COLO668 (cell line): ENCODE results near the gene TM4SF5.

Source experiments
- DNase-seq: peaks from one replicate; lab custom pipeline; 2025; ENCODE audit not compliant: unreplicated experiment; lab: John Stamatoyannopoulos, UW

TM4SF5 gene

DNA sequence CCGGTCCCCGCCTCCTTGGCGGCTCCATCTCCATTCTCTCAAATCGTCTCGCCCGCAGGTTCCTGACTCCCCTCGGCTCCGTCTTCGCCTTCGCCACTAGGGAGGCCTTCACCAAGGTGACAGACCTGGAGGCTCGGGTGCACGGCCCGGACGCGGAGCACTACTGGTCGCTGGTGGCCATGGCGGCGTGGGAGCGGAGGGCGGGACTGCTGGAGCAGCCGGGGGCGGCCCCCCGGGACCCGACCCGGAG is 17.9 kb downstream of the TM4SF5 start:
- no peak for DNase-seq

DNA sequence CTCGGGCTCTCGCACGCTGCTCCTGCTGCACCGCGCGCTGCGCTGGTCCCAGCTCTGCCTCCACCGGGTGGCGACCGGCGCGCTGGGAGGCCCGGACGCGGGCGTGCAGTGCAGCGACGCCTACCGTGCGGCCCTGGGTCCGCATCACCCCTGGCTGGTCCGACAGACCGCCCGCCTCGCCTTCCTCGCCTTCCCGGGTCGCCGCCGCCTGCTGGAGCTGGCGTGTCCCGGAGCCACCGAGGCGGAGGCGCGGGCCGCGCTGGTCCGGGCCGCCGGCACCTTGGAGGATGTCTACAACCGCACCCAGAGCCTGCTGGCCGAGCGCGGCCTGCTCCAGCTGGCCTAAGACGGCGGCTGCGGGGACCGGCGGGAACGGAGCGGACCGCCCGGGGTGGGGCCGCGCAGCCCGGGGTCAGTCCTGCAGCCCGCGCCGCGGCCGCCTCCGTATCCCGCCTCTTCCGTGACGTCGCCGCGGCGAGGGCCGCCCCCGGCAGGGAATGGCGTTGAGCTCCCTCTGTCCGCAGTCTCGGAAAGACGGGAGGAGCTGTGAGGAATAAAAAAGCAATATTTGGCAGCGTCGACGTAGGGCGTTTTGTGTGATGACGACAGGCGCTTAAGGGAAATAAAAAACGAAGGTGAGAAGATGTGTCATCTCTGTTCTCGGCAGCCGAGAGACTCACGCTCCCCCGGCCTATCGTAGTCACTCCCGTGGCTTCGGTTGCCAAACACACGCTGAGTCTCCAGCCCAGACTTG is 18.4 kb downstream of the TM4SF5 start:
- peak; percentile 84 for DNase-seq

DNA sequence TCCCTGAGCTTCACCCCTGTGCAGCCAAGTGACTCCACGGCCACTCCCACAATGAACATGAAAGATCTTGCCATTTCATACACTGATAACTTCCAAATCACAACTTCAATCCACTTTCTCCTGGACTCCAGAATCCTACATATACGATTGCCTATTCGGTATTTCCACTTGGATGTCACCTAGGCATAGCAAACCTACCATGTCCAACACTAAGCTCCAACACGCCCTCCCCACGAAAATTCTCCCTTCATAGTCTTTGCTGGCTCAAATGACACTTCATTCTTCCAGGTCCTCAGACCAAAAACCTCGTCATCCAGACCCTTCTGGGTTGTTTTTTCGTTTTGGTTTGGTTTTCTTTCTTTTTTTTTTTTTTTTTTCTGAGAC is 19.0 kb downstream of the TM4SF5 start:
- no peak for DNase-seq

DNA sequence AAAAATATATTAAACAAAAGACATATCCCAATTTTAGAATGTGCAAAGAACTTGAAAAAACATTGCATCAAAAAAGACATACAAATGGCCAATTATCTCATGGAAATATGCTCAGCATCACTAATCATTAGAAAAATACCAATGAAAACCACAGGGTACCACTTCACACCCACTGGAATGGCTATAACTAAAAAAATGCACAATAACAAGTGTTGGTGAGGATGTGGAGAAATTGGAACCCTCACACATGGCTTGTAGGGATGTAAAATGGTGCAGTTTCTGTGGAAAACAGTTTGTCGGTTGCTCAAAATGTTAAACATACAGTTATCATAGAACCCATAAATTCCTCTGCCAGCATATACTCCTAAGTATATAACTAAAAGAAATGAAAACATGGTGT is 23.5 kb downstream of the TM4SF5 start:
- no peak for DNase-seq

DNA sequence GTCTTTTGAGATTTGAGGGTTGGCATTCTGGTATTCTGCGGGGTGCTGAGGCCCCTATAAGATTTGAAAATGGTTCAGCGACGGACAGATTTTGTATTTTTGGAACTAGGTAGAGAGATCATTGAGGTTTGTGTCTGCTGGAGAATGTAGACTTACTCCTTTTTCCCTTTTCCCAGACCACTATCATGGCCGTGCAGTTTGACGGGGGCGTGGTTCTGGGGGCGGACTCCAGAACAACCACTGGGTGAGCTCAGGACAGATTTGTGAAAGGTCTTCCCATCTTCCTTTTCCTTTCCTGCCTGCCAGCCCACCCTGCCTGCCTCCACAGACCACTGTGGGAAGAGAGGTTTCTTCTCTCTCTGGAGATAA is 24.9 kb downstream of the TM4SF5 start:
- DNase-seq, result peak; percentile 19

DNA sequence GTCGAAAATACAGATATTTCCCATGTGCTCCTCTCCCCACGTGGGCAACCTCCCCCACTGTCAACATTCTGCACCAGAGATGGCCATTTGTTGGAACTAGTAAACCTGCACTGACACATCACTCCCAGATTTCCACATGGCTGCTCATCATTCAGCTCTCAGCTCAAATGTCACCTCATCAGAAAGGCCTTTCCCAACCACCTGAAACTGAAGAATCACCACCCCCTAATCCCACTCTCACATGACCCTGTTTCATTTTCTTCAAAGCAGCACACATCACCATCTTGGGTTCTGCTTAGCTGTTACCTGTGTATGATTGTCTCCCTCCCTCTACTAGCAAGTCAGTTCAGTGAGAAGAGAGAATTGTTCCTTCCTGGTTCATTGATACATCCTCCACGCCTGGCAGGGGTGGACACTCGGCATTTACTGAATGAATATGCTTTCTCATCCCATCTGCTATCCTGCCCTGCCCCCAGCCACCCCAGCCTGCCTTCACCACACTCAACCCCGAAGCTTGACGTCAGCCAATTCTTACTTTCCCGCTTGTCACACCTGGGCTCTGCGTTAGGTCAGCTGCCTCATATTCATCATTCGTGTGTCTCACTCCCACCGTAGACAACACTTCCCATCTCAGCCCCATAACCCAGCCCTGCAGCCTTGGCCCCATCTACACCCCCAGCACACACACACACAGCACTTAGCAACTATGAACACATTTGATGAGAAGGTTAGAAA is 28.9 kb downstream of the TM4SF5 start:
- DNase-seq, result peak; percentile 29

DNA sequence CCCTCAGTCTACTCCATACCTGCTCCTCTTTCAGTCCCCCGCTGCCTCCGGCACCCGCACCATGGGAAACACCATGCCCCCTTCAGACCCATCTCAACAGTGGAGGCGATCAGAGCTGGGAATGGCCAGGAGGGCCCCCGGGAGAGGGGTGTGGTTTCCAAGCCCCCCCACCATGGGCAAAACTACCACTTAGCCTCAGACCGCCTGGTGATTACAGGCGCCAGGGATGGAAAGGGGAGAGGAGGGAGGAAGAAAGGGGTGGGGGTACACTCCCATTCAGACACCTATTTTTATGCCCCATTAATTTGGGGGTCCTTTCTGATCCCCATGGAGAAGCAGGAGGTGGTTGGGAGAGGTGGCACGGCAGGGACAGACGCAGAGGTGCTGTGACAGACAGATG is 30.5 kb downstream of the TM4SF5 start, which contains the start of gene C17orf114:
Gene C17orf114, minus strand, starts transcription at position 101 of the 400 bp plus-strand sequence.
- DNase-seq, result no peak

DNA sequence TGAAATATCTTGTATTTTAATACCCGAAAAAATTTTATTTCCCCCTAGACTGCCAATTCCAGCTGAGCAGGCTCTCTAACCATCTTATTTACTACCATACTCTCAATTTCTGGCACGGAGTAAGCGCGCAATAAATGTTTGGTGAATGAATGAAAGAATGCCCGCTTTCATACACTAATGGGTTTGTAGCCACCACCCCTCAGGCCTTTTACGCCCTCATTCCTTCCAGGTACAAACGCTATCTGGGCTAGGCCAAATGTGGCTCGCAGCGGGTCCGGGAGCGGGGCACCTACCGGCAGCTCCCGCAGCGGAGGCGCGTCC is 34.7 kb downstream of the TM4SF5 start:
- DNase-seq, result no peak

DNA sequence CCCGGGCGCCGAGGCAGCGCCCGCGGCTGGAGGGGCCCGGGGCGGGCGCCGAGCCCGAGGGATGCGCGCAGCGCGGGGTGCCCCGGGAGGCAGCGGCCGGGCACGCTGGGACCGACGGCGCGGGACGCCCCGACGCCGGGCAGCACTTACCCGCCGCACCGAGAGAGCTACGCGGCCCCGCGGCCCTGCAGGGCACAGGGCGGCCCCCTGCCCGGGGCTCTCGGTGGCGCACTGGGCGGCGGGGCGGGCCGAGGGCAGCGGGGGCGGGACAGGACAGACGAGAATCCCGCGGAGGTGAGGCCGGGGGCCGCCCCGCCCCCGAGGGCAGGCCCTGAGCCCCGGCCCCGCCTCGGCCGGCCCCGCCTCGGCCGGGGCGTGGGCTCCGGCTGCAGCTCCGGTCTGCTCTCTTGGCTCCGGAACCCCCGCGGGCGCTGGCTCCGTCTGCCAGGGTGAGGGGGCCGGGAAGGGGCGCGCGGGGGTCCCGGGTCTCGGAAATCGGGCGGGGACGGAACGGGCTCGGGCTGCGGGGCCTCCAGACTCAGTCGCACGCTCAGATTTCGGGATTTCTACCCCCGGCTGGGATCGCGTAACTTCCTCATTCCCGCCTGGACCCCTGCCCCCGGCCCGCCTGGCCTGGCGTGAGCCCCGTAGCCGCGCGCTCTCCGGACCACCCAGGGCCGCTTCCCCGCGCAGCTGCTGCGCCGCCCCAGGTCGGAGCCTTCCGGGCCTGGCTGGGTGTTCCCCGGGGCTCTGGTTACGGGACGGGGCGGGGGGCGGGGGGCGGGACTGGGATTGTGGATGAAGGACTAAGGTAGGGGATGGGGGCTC is 35.3 kb downstream of the TM4SF5 start, which contains the start of gene PLD2:
Gene PLD2, plus strand, starts transcription at position 376 of the 828 bp plus-strand sequence. CDS start 621 bp downstream, outside the sequence.
- DNase-seq, result peak; percentile 83

DNA sequence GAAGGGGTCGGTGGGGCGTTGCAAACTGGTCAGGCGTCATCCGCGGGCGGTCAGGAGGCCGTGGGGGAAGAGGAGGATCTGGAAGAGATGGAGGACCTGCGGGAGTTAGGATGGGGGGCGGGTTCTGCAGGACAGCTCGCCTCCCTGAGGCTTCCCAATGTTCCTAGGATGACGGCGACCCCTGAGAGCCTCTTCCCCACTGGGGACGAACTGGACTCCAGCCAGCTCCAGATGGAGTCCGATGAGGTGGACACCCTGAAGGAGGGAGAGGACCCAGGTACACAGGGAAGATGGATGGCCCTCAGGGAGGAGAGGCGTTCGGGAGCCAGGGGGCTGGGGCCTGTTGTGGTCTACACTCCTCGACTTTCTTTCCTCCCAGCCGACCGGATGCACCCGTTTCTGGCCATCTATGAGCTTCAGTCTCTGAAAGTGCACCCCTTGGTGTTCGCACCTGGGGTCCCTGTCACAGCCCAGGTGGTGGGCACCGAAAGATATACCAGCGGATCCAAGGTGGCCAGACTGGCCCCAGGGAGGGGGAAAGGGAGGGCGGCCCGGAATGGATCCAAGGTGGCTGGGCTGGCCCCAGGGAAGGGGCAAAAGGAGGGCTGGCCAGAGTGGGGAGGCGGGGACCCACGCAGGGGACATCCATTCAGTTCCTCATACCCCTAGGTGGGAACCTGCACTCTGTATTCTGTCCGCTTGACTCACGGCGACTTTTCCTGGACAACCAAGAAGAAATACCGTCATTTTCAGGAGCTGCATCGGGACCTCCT is 36.1 kb downstream of the TM4SF5 start:
- DNase-seq, result no peak

DNA sequence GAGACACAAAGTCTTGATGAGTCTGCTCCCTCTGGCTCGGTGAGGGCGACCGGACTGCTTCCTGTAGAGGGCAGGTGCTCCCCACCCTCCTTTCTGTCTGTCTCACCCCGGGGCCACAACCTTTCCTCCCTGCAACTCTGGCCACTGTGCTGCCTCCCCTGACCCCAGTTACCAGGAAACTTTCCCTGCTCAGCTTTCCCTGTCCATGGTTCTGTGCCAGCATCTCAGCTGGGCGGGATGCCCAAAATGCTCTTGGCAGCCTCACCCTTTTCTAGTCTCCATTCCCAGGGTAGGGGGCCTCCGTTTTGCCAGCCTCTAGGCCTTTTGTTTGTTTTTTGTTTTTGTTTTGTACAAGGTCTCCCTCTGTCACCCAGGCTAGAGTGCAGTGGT is 36.7 kb downstream of the TM4SF5 start:
- no peak for DNase-seq

DNA sequence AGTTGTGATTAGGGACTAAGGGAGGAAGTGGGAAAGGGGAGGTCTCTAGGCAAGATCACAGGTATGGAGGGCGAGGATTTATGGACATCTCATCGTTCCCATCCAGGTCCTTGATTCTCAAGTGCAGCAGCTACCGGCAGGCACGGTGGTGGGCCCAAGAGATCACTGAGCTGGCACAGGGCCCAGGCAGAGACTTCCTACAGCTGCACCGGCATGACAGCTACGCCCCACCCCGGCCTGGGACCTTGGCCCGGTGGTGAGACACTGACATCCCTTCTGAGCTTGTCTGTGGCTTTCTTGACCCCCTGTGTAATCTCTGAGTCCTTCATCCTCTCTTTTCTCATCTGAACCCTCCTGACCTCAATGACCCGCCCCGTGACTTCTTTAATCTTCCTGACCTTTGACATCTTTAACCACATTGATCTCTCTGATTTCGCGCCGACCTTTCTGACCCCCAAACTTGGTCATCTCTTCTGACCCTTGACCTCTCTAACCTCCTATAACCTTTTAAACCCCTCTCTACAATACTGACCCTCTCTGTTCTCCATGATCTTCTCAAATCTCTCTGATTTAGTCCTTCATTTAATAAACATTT is 39.1 kb downstream of the TM4SF5 start:
- DNase-seq, result no peak

DNA sequence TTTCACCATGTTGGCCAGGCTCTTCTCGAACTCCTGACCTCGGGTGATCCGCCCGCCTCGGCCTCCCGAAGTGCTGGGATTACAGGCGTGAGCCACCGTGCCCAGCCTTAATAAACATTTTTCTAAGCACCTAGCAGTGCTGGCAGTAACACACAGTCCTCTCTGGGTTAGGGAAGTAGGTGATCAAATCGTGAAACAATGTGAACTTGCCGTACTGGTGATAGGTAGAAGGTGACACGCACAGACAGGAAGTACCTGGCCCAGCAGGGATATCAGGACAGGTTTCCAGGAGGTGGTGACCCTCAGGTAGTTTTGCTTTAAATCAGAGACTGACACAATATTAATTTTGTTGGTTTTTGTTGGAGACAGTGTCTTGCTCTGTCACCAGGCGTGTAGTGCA is 39.8 kb downstream of the TM4SF5 start:
- no peak for DNase-seq

DNA sequence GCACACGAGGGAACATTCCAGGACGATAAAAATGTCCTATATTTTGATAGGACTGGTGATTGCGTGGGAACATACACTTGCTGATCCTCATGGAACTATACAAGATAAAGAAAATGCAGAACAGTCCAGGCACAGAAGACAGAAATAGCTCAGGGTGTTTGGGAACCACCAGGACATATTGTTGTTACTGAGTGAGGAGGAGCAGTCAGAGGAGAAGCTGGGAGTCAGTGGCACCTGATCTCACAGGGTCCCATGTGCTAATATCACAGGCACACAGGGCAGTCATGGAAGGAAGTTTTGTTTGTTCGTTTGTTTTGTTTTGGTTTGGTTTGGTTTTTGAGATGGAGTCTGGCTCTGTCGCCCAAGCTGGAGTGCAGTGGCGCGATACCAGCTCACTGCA is 41.0 kb downstream of the TM4SF5 start:
- DNase-seq, result no peak

DNA sequence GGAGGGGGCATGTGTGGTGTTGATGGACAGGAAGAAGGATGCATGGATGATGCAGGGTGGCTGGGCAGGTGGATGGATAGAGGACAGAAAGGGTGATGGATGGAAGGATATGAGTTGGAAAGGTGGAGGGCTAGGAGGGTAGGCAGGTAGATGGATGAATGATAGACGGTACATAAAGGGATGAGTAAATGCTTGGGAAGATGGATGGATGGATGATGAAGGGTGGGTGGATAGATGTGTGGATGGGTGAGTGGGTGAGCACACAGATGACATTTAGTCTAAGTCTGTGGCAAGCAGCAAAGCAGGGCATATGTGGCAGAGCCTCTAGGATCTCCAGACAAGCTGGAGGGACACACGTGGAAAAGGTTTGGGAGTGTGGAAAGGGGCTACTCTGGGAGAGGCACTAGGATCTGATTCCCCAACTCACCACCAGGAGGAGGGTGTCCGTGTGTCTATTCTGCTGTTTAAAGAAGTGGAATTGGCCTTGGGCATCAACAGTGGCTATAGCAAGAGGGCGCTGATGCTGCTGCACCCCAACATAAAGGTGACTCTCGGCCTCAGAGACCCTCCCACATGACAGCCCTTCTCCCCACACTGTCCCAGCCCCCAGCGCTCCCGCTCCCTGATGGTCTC is 43.5 kb downstream of the TM4SF5 start:
- DNase-seq, result no peak

DNA sequence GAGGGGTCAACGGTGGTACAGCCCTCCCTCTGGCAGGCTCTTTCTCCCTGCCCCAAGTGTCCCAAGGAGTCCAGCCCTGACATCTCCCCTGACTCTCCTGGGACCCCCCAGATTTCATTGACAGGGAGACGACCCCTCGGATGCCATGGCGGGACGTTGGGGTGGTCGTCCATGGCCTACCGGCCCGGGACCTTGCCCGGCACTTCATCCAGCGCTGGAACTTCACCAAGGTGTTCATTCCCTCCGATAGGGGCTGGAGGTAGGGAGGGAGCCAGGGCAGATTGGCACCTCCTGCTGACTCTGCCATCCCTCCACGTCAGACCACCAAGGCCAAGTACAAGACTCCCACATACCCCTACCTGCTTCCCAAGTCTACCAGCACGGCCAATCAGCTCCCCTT is 45.1 kb downstream of the TM4SF5 start:
- no peak for DNase-seq

DNA sequence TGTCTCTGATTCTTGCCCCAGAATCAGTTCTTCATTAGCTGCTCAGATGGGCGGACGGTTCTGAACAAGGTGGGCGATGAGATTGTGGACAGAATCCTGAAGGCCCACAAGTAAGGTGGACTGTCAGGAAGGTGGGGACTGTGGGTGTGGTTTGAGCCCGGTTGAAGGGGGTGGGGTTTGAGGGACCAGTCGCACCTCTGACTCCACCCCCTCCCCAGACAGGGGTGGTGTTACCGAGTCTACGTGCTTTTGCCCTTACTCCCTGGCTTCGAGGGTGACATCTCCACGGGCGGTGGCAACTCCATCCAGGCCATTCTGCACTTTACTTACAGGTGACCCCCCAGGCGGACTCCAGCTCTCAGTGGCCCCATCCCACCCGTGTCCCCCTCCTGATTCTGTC is 46.6 kb downstream of the TM4SF5 start:
- DNase-seq, result no peak

DNA sequence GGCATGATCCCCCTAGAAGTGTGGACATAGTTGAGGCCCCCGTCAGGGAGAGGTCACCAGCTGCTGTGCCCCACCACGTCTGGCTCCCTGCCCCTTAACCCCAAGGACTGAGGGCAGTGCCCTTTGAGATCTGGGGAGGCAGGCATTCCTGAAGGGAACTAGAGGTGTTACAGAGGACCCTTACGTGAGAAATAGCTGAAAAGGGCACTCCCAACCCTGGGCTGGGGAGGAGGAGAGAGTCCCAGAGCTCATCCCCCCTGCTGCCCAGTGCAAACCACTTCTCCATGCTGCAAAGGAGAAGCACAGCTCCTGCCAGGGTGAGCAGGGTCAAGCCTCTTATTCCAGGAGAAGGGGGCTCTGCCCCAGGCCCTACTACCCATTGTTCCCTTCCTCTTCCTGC is 51.1 kb downstream of the TM4SF5 start:
- no peak for DNase-seq

DNA sequence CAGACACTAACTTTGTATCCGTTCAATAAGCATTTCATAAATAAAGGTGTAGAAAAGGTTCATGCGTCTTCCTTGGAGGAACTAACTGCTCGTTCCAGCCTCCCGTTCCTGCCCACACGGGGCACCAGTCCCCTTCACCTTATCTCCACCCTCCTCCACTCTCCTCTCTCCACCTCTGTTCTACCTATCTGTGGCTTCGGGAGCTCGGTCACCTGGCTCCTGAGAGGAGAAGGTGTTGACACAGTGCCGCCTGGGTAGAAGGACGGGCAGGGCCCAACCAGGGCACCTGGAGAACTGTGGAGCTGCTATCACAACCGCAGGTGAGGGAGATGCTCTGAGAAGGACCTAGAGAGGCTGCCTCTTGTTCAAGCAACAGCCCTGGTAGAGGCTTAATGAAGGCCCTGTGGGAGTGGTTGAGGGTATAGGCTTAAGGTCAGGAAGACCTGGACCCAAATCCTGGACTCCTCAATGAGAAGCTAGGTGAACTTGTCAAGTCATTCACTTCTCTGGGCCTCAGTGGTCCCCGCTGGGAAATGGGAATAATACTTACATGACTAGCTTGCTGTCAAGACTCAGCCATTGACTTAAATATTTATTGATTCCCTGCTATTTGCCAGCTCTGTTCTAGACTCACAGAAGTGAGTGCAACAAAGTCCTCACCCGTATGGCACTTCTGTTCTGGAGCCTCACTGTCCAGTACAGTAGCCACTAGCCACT is 51.8 kb downstream of the TM4SF5 start:
- DNase-seq, result no peak

DNA sequence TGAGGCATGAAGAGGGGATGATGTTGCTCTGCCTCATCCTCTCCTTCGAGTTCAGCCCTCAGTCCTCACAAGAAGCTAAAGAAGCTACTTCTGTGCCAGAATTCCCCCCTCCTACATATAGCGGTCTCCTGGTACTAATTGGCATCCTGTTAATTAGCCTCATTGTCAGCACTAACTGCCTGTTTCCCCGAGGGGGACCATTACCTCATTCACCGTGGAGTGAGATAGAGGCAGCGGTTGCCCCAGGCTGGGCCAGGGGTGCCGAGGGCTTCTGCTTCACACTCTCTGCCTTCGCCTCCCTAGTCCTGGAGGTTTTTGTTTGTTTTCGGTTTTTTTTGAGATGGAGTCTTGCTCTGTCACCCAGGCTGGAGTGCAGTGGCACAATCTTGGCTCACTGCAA is 55.7 kb downstream of the TM4SF5 start:
- no peak for DNase-seq
